ENCODE data around the gene TUBB4B.

The TUBB4B gene

GRCh38 chr9:137201205-137201868 is 39.8 kb upstream of the TUBB4B start:
- peak overlapping the region; percentile 53 for H3K4me3 ChIP-seq (replicated peaks; ENCODE audit: low read depth, low read length)
- no peak for TF ChIP-seq CTCF (IDR thresholded peaks at IDR 0.05; ENCODE audit: low read depth, low read length, missing control alignments)
- DNase-seq (ENCODE audit: extremely low read depth, low read depth), result no peak

- no peak for TF ChIP-seq CTCF (IDR thresholded peaks at IDR 0.05; ENCODE audit: low read depth, low read length, missing control alignments)
- no peak for DNase-seq (ENCODE audit: extremely low read depth, low read depth)
- H3K4me3 ChIP-seq (replicated peaks; ENCODE audit: low read depth, low read length), result no peak overlapping the region
Measured at GRCh38 chr9:137202966-137203365, 38.1 kb upstream of the TUBB4B start.

GRCh38 chr9:137204731-137205125 is 36.4 kb upstream of the TUBB4B start:
- no peak for DNase-seq (ENCODE audit: extremely low read depth, low read depth)
- no peak for TF ChIP-seq CTCF (IDR thresholded peaks at IDR 0.05; ENCODE audit: low read depth, low read length, missing control alignments)
- peak overlapping the region; percentile 67 for H3K4me3 ChIP-seq (replicated peaks; ENCODE audit: low read depth, low read length)

- peak; percentile 32 for DNase-seq (ENCODE audit: extremely low read depth, low read depth)
- no peak for TF ChIP-seq CTCF (IDR thresholded peaks at IDR 0.05; ENCODE audit: low read depth, low read length, missing control alignments)
- peak within 1 kb of the TSS; percentile 67 for H3K4me3 ChIP-seq (replicated peaks; ENCODE audit: low read depth, low read length)
Measured at GRCh38 chr9:137205126-137206069, 35.7 kb upstream of the TUBB4B start, which contains the start of the genes NDOR1 and TMEM203. Gene NDOR1, plus strand, starts transcription at chr9:137205700. Its CDS starts 78 bp downstream, at chr9:137205778. Gene TMEM203, minus strand, starts transcription at chr9:137205648. Its CDS starts 234 bp downstream, at chr9:137205414.

- no peak for DNase-seq (ENCODE audit: extremely low read depth, low read depth)
- peak overlapping the region; percentile 67 for H3K4me3 ChIP-seq (replicated peaks; ENCODE audit: low read depth, low read length)
- no peak for TF ChIP-seq CTCF (IDR thresholded peaks at IDR 0.05; ENCODE audit: low read depth, low read length, missing control alignments)
Measured at GRCh38 chr9:137206602-137207001, 34.5 kb upstream of the TUBB4B start.

- no peak for TF ChIP-seq CTCF (IDR thresholded peaks at IDR 0.05; ENCODE audit: low read depth, low read length, missing control alignments)
- no peak for DNase-seq (ENCODE audit: extremely low read depth, low read depth)
- H3K4me3 ChIP-seq (replicated peaks; ENCODE audit: low read depth, low read length), result no peak overlapping the region
Measured at GRCh38 chr9:137211532-137211931, 29.6 kb upstream of the TUBB4B start.

Measured in HFF-Myc (cell line).